Epidermal melanocyte (primary cell): ENCODE measurements around the gene OFD1.
A peak's percentile ranks its signal among the peaks of the same experiment; 100 is the strongest.
"Not testable (repeated sequence)": the region's sequence is repeated elsewhere in the genome, so short reads cannot be mapped to it uniquely, and the experiment has no call there.

Experiments
- DNase-seq: peaks from one replicate; pipeline ENCODE4 v3.0.0; 2011; ENCODE audit warnings: low spot score; ENCODE audit not compliant: insufficient read length

Gene OFD1

DNA sequence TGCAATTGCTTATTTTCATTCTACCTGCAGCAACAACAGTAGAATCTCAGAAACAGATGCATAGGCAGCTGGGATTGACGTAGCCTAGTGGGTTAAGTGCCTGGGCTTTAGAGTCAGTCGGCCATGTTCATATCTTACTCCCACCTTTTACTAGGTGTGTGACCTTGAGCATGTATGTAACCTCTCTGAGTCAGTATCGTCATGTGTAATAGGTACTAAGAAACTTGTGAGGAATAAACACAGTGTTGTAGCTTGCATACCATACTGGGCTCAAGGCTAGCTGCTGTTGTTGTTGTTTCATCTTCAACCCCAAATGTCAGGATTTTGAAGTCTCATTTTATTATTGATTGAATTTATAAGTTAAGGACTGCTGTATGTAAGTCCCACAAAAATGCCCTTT is 31.4 kb upstream of the OFD1 start:
- DNase-seq, result no peak

GRCh38 chrX:13703589-13703988 is 31.0 kb upstream of the OFD1 start:
- no peak for DNase-seq

GRCh38 chrX:13711141-13711540 is 23.4 kb upstream of the OFD1 start:
- no peak for DNase-seq

DNA sequence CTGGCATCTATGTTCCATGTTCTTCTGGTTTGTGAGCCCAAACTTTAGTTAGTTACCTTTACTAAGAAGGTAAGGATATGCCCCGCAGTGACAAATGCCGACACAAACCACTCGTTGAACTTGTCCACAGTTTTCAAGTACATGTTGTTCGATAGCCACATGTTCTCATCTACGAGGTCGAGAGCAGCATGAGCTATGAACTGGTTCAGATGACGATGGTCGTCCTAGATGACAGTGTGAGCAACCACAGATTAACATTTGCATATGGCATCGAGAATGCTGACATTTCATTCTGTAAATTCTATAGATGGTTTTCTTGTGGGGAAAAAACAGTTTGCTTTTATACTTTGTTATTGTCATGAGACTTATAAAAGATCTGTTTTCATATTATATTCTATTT is 18.1 kb upstream of the OFD1 start:
- DNase-seq, result no peak

DNA sequence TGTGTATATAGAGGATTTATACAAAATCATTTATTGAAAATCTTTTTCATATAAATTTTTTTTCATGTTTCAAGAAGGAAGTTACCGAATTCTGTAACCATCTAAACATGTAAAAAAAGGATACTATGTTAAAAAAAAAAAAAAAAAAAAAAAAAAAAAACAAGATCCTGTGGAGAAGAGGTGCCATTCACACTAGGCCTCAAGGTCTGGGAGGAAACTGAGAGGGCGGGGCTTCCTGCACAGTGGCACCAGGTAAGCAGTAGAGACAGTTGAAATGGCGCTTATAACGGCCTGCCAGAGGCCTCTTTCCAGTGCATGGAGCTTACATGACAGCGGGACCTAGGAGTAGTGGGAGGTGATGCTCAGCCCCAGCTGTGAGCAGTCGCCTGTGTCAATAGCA is 17.6 kb upstream of the OFD1 start:
- DNase-seq, result no peak

DNA sequence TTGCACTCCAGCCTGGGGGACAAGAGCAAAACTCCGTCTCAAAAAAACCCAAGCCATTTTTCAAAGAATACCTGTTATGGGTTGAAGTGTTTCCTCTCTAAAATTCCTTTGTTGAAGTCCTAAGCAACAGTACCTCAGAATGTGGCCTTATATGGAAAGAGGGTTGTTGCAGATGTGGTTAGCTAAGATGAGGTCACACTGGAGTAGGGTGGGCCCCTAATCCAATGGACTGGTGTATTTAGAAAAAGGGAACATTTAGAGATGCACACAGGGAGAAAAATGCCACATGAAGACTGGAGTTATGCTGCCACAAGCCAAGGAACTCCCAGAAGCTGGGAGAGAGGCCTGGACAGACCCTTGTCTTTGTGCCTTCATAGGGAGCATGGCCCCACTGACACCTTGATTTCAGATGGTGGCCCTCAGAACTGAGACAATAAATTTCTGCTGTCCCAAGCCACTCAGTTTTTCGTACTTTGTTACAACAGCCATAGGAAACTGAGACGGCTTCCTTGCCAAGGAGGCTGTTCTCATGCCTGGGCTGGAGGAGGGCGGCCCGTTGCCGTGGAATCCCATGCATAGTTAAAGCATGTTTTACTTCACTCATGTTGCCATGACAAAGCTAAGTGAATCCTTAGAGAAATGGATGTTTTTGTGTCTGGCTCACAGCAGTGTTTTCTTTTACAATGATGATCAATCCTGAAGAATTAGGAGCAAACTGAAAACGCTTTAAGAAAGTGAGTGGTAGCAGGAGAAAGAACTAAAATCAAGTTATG is 16.7 kb upstream of the OFD1 start:
- no peak for DNase-seq

DNA sequence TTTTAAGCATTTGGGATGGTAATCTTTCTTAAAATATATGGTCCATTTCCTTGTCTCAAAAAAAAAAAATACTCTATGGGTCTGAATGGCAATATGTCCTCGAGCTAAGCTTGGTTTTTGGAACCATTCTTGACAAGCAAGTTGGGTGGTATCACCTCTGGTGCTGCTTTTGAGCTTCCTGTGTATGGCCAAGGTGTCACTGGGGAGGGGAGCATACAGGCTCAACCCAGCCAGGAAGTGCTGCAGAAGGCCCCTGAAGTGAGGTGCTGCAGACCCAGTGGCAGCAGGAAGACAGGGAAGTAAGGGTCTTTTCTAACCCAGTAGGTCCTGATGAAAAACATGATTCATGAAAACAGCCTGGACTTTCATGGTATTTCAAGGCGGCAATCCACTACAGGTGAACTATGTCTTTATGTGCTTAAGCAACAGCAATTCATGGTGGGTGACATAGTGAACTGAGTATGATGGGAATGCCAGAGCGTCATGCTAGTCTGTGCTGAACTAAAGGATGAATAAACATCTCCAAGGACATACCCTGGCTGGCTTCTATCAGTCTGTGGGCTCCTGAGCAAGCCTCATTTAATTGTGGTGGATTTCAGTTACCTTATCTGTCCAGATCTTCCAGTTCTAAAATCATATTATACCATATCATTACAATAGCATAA is 15.2 kb upstream of the OFD1 start:
- no peak for DNase-seq

GRCh38 chrX:13721371-13721770 is 13.2 kb upstream of the OFD1 start:
- no peak for DNase-seq

GRCh38 chrX:13721819-13722519 is 12.6 kb upstream of the OFD1 start:
- no peak for DNase-seq

DNA sequence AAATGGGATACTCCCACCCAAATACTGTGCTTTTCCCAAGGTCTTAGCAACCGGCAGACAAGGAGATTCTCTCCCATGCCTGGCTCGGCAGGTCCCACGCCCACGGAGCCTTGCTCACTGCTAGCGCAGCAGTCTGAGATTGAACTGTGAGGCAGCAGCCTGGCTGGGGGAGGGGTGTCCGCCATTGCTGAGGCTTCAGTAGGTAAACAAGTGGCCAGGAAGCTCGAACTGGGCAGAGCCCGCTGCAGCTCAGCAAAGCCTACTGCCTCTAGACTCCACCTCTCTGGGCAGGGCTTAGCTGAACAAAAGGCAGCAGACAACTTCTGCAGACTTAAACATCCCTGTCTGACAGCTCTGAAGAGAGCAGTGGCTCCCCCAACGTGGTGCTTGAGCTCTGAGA is 9.7 kb upstream of the OFD1 start:
- not testable (repeated sequence) for DNase-seq

GRCh38 chrX:13726583-13726982 is 8.0 kb upstream of the OFD1 start:
- not testable (repeated sequence) for DNase-seq

- not testable (repeated sequence) for DNase-seq
Measured at GRCh38 chrX:13730523-13730922, 4.0 kb upstream of the OFD1 start.

- DNase-seq, result no peak
Measured at GRCh38 chrX:13732246-13733067, 2.1 kb upstream of the OFD1 start.

DNA sequence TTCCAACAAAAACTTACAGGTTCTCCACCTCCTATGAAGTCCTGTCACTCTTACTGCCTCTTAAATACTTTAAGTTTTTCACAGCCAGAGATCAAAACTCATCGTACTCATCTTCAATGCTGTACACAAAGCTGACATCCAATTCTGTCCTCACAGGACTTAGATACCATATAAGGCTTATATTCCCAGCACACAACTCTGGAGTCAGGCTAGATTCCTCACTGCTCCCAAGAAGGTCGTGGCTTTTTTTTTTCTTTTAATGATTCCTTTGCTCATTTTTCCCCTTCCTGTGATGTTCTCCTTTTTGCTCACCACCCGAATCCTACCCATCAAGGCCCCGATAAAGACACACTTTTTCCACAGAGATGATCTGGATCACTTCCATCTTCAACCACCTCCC is 1.0 kb upstream of the OFD1 start:
- DNase-seq, result no peak

DNA sequence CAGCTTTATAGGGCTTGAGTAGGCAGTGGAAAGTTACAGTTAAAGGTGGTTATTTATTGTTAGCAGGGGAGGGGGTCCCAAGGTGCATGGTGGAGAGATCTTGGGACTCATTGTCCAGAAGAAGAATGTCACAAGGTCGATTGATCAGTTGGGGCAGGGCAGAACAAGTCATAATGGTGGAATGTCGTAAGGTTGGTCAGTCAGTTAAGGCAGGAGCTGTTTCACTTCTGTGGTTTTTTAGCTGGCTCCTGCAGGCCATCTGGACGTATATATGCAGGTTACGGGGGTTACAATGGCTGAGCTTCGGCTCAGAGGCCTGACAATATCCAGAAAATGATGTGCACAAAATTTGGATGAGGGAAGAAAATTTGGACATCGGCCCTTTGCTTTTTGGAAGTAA is 7.1 kb downstream of the OFD1 start:
- no peak for DNase-seq

DNA sequence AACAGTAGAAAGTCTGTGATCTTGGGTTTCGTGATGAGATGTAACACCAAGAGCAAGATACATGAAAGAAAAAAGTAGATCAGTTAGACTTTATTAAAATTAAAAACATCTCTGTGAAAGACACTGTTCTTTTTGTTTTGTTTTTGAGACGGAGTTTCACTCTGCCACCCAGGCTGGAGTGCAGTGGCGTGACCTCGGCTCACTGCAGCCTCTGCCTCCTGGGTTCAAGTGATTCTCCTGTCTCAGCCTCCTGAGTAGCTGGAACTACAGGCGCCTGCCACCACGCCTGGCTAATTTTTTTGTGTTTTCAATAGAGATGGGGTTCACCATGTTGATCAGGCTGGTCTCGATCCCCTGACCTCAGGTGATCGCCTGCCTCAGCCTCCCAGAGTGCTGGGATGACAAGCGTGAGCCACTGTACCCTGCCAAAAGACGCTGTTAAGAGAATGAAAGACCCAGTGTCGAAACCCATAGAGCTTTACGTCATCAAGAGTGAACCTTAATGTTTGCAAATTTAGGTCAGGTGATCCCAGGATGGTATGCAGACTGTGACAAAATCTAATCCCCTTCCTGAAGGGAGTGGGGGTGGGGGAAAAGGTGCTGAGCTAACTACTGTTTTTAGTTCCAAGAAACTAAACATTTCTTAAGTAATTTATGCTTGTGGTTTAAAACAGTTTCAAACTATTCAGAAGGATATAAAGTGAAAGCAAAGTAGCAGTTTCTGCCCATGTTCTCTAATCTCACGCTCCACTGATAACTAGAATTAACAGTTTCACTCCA is 8.0 kb downstream of the OFD1 start:
- DNase-seq, result no peak

GRCh38 chrX:13747836-13748235 is 13.3 kb downstream of the OFD1 start:
- peak; percentile 23 for DNase-seq

GRCh38 chrX:13748486-13748885 is 13.9 kb downstream of the OFD1 start:
- DNase-seq, result no peak

GRCh38 chrX:13750204-13750603 is 15.7 kb downstream of the OFD1 start:
- DNase-seq, result peak; percentile 26

GRCh38 chrX:13750812-13751211 is 16.3 kb downstream of the OFD1 start:
- DNase-seq, result no peak

- DNase-seq, result no peak
Measured at GRCh38 chrX:13752141-13752540, 17.6 kb downstream of the OFD1 start.
